HG02571 (cell line): ENCODE data around the gene SIVA1.

Experiments
- ATAC-seq: cut with Tn5 transposase; IDR thresholded peaks from one replicate; pipeline ENCODE4 v1.9.1; 2021; ENCODE audit warnings: mild to moderate bottlenecking, moderate library complexity; ENCODE audit not compliant: unreplicated experiment

SIVA1 gene

DNA sequence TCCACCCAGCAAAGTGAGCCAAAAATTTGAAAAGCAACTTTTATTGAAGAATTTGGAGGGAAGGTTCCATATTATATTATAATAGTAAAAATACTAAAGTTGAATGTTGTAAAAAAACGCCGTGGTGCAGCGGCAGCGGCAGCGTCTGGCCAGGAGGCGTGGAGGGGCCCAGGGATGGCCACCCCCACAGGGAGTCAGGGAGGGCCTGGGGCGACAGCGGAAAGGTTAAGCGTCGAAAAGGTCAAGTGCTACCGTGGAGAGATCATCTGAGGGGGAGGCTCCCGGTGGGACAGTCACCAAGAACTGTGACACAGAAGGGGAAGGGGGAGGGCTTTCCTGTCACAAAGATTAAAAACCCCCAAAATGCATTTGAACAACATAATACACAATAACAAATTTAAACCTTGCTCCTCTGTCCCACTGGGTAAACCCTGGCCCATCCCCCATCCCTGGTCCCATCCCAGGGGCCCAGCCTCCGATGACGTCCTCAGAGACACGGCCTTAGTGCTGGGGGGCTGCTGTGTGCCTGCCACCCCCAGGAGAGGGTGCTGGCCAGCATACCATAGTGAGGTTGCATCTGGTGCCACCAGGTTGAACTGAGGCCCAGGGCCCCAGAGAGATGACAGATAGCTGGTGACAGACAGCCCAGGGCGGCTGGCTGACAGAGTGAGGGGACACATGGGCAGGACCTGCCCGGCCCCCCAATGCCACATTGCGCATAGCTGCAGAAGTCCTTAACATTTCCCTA lies 16.6 kb downstream of the SIVA1 start:
- ATAC-seq = no peak

DNA sequence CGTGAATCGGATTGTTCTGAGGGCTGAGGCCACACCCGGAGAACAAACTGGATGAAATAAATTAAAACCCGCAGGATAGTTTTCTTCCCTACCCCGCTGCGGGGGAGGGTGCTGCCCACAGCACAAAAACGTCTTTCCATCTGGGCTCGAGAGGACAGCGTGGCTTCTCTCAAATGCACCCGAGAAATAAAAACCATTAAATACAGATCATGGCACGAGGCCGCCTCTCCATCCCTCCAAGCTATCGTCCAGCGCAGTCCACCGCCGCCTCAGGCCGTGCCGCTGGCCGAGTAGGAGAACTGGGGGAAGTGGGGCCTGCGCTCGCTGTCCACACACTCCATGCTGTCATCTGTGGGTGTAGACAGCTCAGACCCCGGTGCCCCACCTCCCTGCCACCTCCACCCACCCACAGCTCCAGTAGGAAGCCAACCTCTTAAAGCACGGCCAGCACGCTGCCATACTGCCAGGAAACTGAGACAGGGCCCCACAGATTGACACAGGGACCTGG lies 17.2 kb downstream of the SIVA1 start:
- no peak for ATAC-seq

DNA sequence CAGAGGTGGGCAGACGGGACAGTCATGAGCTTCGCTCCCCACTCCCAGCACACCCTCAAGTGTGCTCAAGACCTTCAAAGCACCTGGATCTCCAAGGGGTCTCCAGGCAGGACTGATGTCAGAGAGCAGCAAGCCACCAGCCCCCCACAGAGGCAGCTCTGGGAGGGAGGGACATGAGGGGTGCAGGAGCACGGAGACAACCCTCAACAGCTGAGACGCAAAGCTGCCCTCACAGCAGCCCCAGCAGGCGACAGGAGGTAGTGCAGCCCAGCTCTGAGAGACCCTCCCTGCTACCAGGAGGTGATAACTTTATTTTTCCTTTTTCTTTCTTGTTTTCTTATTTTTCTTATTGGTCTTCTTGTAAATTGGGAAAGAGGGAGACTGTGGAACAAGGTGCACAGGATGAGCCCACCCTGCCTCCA lies 17.9 kb downstream of the SIVA1 start:
- no peak for ATAC-seq

DNA sequence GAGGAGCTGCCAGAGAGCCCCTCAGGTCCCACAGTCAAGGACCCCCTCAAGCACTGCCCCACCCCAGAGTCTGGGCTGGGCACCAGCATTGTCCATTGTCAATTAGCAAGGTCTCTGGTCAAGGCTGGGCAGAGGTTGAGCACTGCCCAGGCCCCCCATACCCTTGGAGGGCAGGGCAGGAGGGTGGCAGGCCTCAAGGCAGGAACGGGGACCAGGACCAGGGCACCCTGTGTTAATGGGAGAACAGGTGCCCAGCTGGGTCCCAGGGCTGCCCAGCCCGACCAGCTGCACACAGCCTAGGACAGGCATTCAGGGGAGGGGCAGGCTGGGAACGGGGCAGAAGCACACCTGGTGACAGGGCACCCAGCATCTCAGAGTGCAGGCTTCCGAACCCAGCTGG lies 18.4 kb downstream of the SIVA1 start:
- ATAC-seq = no peak

DNA sequence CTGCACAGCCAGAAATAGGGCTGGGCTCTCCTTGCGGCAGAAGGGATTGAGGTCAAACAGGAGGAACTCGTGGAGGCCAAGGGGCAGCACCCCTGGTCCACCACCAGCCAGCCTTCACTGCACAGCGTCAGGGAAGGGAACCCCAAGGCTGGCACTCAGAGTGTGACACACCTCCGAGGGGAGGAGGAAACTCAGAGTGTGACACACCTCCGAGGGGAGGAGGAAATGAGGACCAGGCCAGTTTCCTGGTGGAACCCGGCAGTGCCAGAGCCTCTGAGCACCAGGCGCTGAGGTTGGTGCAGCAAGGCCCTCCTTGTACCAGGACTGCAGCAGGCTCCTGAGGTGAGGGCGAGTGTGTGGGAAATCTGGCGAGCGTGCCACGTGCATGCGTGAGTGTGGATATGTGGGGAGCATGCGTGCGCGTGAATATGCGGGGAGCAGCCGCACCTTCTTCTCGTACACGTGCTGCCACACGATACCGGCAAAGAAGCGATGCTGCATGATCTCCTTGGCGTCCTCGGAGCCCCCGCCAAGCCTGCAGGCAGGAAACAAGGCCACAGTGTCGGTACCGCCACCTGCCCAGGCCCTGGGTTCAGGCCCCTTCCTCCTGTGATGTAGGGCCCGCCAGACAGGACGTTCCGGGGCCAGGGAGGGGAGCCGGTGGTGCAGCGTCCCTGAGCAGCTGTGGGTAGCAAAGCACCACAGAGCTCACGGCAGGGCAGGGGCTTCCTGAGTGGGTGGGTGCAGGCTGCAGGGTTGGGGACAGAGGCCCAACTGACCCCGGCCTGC lies 19.2 kb downstream of the SIVA1 start:
- ATAC-seq = no peak

DNA sequence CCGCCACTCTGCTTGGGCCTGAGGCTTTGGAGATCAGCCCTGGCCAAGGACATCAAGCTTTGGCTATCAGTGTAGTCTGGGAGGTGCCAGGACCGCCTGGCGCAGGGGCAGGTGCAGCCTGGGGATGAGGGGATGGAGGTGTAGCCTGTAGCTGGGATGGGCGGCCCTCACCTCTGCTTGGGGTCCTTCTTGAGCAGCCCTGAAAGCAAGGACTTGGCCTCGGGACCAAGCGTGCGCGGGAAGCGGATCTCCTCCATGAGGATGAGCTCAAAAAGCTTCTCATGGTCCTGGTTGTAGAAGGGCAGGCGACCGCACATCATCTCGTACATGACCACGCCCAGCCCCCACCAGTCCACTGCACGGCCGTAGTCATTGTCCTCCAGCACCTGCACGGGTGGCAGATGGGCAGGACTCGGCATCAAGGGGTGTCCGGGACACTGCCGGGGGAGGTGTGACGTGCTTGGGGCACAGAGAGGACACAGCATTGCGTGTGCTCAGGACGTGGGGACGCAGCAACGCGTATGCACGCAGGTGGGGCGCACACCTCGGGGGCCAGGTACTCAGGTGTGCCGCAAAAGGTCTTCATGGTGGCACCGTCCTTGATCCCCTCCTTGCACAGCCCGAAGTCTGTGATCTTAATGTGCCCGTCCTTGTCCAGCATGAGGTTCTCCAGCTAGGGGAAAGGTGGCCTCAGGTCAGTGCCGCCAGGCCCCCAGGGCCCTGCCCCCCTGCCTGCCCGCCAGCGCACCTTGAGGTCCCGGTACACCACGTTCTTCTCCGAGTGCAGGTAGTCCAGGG lies 20.0 kb downstream of the SIVA1 start:
- ATAC-seq = no peak

DNA sequence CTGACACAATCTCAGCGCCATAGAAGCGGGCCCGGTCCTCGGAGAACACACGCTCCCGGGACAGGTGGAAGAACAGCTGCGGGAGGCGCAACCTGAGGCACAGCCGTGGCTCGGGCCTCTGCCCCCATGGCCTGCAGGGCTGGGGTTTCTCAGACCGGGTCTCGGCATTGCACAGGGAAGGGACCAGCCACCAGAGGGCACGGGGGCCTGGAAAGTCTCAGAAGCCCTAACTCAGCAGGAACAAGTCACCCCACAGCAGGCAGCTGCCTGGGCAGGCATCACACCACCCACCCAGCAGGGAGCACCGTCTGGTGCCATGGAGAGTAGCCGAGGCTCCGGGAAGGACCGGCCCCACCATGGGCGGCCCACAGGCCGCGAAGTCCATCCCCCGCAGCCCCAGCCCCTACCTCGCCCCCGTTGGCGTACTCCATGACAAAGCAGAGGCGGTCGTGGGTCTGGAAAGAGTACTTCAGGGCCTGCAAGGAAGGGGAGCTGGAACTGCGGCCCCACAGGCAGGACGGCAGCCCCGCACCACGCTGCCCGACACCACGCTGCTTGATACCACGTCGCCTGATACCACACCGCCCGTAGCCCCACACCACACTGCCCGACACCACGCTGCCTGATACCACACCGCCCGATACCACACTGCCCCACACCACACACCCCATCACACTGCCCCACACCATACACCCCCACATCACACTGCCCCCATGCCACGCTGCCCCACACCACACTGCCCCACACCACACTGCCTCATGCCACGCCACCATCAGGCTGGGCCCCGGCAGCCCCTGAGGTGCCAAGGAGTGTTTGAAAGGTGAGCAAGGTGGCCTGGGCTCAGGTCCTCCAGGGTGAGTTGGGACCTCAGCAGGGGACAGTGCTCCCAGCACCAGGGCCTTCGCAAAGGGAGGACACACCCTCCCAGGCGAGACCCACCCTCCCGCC lies 20.8 kb downstream of the SIVA1 start:
- no peak for ATAC-seq

DNA sequence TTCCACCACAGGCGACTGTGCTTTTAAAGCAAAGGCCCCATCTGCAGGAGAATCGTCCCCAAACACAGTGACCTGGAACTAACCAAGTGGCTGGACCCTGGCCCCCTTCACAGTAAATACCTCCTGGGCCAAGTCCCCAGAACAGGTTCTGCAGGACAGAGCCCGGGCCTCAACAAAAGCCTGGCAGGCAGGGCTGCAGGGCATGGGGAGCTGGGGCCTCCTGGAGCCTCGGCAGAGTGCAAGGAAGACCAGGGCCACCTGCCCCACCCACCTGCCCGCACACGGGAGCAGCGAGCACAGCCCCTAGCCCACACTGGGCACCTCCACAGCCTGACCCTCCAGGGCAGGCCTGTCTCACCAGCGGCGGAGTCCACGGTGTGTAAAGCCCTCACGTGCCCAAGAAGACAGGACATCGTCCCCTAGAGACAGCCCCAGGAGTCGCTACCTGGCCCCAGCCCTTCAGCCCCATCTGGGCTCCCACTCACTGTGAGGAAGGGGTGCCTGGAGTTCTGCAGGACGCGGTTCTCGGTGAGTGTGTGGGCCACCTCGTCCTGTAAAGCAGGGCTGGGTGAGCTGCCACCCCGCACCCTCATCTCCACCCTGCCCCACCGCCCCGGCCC lies 21.6 kb downstream of the SIVA1 start:
- no peak for ATAC-seq

DNA sequence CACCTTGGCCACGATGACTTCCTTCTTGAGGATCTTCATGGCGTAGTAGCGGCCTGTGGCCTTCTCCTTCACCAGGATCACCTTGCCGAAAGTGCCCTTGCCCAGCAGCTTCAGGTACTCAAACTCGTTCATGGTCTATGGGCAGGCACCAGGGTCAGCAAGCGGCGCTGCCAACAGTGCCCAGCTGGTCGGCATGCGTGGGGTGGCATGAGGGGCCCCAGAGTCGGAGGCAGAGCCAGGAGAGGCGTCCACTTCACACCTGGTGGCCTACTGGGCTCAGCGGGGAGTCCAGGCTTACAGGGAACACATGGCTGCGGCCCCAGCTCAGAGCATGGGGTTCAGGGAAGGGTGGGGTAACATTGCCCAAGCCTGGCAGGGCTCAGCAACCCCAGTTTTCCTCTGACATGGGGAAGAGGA lies 22.1 kb downstream of the SIVA1 start:
- ATAC-seq = no peak

DNA sequence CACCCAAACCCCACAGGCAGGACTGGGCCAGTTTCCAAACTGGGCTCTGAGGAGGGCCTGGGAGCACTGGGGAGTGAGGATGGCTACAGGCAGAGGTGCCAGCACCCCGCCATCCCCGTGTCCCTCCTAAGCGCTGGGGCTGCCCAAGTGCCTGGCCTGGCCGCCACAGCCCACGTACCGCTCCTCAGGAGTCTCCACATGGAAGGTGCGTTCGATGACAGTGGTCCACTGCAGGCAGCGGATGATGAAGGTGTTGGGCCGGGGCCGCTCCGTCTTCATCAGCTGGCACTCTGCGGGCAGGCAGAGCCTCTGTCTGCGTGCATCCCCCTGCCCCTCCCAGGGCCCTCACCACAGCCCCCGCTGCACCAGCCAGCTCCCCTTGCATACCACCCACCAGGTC lies 23.5 kb downstream of the SIVA1 start:
- no peak for ATAC-seq

DNA sequence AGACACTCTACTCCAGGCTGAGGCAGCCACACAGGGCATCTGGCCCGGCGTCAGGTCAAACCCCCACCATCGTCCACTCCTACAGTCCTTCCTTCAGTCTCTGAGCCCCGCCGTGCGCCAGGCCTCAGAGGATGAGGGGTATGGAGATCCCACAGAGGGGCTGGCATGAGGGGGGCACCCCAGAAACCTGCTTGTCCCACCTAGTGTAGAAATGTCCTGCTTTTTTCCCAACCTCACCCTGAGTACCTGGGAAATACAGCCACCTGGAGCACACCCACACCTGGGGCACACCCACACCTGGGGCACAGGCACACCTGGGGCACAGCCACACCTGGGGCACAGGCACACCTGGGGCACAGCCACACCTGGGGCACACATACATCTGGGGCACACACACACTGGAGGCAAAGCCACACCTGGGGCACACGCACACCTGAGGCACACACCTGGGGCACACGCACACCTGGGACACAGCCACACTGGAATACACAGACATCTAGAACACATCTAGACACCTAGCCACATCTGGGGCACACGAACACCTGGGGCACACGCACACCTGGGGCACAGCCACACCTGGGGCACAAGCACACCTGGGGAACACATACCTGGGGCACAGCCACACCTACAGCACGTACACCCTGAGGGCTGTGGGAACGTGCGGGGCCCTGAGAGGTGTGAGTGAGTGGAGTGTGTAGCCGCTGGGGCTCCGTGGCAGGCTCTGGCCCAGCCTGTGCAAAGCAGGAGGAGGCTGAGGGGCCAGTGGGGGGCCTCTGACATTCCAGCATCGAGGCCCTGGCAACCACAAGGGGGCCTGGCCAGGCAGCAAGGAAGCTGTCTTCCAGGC lies 24.2 kb downstream of the SIVA1 start:
- ATAC-seq = no peak

DNA sequence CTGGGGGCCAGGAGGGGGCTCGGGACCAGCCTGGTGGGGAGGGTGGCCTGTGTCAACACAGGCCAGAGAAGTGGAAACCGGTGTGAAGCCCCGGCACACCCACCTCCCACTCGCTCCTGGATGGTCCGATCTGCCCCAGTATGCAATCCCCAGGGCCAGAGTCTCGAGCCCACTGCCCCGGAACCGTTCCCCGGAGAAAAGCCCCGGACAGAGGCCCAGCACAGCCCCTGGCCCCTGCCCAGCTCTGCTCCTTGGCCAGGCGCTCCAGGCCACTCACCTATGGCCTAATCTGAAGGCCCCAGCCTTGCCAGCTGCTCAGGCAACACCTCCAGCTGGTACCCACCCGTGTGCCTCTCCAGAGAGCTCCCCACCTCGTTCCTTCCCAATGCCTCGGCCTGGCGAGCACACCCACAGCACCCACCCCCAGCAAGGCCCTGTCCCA lies 24.9 kb downstream of the SIVA1 start:
- no peak for ATAC-seq

DNA sequence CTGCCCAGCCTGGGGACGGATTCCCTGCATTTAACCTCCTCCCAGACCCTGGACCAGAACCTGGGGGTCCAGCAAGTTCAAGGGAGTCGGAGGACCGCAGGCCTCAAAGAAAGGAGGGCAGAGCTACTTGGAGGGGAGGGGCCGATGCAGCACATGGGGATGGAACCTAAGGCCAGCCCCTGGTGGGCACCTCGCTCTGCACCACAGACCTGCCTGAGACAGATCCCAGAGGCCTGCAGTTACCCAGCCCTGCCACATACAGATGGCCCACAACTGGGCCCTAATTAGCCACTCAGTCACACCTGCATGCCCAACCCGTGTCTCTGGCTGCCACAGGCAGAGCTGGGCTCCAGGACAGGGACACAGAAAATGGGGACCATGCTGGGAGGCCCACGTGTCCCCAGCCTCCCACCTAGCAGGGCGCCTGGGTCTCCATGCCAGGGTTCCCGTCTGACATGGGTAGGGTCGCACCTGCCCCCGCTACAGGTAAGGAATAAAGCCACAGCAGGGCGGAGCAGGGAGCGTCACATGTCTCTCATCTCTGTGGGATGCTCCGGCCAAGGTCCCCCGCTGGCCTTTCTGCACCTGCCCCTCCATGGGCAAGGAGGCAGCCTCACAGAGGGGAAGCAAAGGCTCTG lies 25.9 kb downstream of the SIVA1 start:
- ATAC-seq = no peak

DNA sequence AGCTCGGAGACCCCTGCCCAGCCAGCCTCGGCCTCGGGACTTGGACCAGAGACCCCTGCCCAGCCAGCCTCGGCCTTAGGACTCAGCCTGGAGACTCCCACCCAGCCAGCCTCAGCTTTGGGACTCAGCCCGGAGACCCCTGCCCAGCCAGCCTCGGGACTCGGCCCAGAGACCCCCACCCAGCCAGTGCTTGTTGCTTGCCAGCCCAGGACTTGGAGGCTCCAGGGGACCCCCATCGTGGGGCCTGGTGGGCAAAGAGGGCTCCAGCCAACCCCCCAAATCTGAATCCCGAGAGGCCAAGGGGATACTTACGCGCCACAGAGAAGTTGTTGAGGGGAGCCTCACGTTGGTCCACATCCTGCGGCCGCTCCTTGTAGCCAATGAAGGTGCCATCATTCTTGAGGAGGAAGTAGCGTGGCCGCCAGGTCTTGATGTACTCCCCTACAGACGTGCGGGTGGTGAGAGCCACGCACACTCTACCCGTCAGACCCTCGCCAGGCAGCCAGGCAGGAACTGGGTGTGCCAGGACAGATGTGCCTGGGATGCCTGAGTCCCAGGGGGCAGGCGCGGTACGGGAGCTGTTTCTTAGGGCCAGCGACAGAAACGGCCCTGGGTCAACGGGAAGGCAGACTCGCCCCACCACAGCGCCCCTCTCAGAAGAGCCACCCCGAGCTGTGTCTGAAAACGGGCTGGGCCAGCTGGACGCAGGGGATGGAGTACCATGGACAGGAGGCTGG lies 27.0 kb downstream of the SIVA1 start:
- ATAC-seq = no peak

DNA sequence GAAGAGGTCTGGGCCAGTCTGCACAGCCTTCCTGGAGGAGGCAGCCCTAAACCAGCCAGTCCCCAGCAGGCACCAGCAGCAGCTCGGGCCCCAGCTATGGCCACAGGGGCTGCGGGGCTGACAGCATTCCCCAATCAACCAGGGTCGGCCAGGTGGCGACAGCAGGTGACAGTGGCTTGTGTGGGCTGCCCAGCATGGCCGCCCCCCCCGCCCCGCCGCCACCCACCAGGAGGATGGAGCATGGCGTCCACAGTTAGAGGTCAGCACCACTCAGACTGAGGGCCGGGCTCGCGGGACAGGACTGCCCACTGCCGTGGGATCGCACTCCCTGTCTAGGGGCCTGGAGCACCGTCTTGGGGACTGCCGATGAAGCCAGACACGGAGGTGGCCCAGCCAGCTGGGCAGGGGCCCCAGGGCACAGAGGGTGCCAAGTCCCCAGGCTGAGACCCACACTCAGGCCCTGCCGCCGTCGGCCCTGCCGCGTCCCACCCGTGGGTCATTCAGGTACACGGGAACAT lies 27.6 kb downstream of the SIVA1 start:
- ATAC-seq = no peak

DNA sequence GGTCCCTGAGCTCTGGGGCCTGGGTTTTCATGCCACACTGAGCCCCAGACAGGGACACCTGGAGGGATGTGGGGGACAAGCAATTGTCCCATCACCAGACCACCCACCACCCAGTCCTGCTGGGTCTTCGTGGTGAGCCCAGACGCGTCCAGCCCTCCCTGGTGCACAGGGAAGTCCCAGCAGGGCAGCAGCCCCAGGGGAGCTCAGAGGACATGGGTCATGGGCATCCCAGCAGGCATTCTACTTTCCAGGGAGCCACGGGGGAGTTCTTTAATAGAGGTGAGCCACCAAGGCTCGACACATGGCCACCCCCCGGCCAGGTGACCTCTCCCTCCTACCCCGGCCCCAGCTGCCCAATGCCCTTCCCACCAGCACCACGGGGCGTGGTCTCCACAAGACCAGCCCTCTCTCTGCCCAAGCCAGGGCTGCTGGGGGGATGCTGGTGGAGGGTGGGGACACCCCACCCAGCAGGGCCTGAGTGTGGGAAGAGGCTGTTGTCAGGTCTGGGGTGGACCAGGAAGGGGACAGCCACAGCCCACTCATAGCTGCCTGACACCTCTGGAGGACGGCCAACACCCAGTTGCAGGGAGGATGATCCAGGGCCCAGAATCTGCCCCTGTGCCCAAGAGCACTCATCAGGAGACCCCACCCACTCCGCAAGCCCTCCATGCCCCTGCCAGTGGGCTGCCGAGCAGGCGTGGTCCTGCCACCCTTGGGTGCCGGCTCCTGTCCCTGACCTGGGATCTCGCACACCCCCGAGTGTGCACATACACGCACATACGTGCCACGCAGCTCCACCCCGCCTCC lies 28.5 kb downstream of the SIVA1 start:
- no peak for ATAC-seq
